Skeletal muscle cell (primary cell): ENCODE data around the gene SLAIN1.

Experiments
- DNase-seq: peaks from one replicate; pipeline ENCODE4 v3.0.0-alpha.2; 2010; ENCODE audit warnings: low read depth
- H3K4me3 ChIP-seq: 2 replicates; pipeline ENCODE4 v1.5.1; 2011; ENCODE audit warnings: low read depth, mild to moderate bottlenecking, control low read depth, low read length, moderate library complexity

The SLAIN1 gene

GRCh38 chr13:77702366-77702765, 4.9 kb downstream of the SLAIN1 start:
- DNase-seq = no peak
- H3K4me3 ChIP-seq = no peak overlapping the region

- H3K4me3 ChIP-seq = no peak overlapping the region
- no peak for DNase-seq
These were observed 5.9 kb downstream of the SLAIN1 start for GRCh38 chr13:77703408-77703807.

GRCh38 chr13:77714119-77714755, 16.8 kb downstream of the SLAIN1 start:
- no peak for DNase-seq
- H3K4me3 ChIP-seq = no peak overlapping the region

GRCh38 chr13:77715233-77715891, 17.9 kb downstream of the SLAIN1 start:
- no peak overlapping the region for H3K4me3 ChIP-seq
- DNase-seq = no peak

- no peak overlapping the region for H3K4me3 ChIP-seq
- DNase-seq = no peak
These were observed 19.2 kb downstream of the SLAIN1 start for GRCh38 chr13:77716692-77717091.

- no peak overlapping the region for H3K4me3 ChIP-seq
- DNase-seq = no peak
These were observed 20.0 kb downstream of the SLAIN1 start for GRCh38 chr13:77717508-77717907.

GRCh38 chr13:77719128-77719527, 21.6 kb downstream of the SLAIN1 start:
- no peak for DNase-seq
- H3K4me3 ChIP-seq = no peak overlapping the region

GRCh38 chr13:77720988-77721387, 23.5 kb downstream of the SLAIN1 start:
- no peak overlapping the region for H3K4me3 ChIP-seq
- no peak for DNase-seq

GRCh38 chr13:77724092-77724491, 26.6 kb downstream of the SLAIN1 start:
- no peak overlapping the region for H3K4me3 ChIP-seq
- DNase-seq = no peak

- H3K4me3 ChIP-seq = no peak overlapping the region
These were observed 27.6 kb downstream of the SLAIN1 start for GRCh38 chr13:77725071-77725470.

GRCh38 chr13:77728265-77729125, 31.0 kb downstream of the SLAIN1 start:
- H3K4me3 ChIP-seq = no peak overlapping the region
- no peak for DNase-seq

More at GRCh38 chr13:77725071-77725470, 27.6 kb downstream of the SLAIN1 start:
- DNase-seq = no peak

- DNase-seq = no peak
- no peak overlapping the region for H3K4me3 ChIP-seq
These were observed 32.2 kb downstream of the SLAIN1 start for GRCh38 chr13:77729502-77730221.

GRCh38 chr13:77730572-77730971, 33.1 kb downstream of the SLAIN1 start:
- DNase-seq = no peak
- no peak overlapping the region for H3K4me3 ChIP-seq

GRCh38 chr13:77732287-77732686, 34.8 kb downstream of the SLAIN1 start:
- DNase-seq = no peak
- H3K4me3 ChIP-seq = no peak overlapping the region

- no peak overlapping the region for H3K4me3 ChIP-seq
- no peak for DNase-seq
These were observed 36.2 kb downstream of the SLAIN1 start for GRCh38 chr13:77733674-77734073.

- no peak for DNase-seq
These were observed 40.2 kb downstream of the SLAIN1 start for GRCh38 chr13:77737583-77738200.

GRCh38 chr13:77740097-77740735, 42.7 kb downstream of the SLAIN1 start:
- no peak for DNase-seq
- H3K4me3 ChIP-seq = no peak overlapping the region

More at GRCh38 chr13:77737583-77738200, 40.2 kb downstream of the SLAIN1 start:
- no peak overlapping the region for H3K4me3 ChIP-seq

GRCh38 chr13:77740931-77741596, 43.6 kb downstream of the SLAIN1 start:
- DNase-seq = no peak
- no peak overlapping the region for H3K4me3 ChIP-seq
